HEK293T (cell line): ENCODE data around the gene MGRN1.

ENCODE experiments used
- CTCF ChIA-PET: fragments of 350-600 bp; formaldehyde crosslinking; extraction: SDS; loops from one replicate; lab custom pipeline; 2021; ENCODE audit warnings: antibody characterized with exemption, inconsistent platforms; lab: Yijun Ruan, JAX
- POLR2A ChIA-PET: fragments of 350-600 bp; formaldehyde crosslinking; extraction: SDS; loops from one replicate; lab custom pipeline; 2020; ENCODE audit warnings: antibody characterized with exemption, inconsistent platforms; lab: Yijun Ruan, JAX
- DNase-seq: peaks from one replicate; pipeline ENCODE4 v3.0.0; 2012; ENCODE audit warnings: mixed read lengths; ENCODE audit errors: extremely low spot score
- ARNT ChIP-seq: fragments of 450-650 bp; IDR thresholded peaks from 2 replicates; pipeline ENCODE4 v1.6.1; 2017; ENCODE audit warnings: mild to moderate bottlenecking
- BHLHE40 ChIP-seq: fragments of 450-650 bp; IDR thresholded peaks from 2 replicates; pipeline ENCODE4 v1.6.1; 2016; ENCODE audit warnings: mild to moderate bottlenecking, moderate library complexity, borderline replicate concordance
- CTBP1 ChIP-seq: fragments of 450-650 bp; IDR thresholded peaks from 2 replicates; pipeline ENCODE4 v1.6.1; 2016; ENCODE audit warnings: borderline replicate concordance
- ELF4 ChIP-seq: fragments of 450-650 bp; IDR thresholded peaks from 2 replicates; pipeline ENCODE4 v1.6.1; 2017; ENCODE audit warnings: antibody characterized with exemption
- FOXK2 ChIP-seq: fragments of 450-650 bp; IDR thresholded peaks from 2 replicates; pipeline ENCODE4 v1.6.1; 2016; ENCODE audit warnings: mild to moderate bottlenecking
- FOXM1 ChIP-seq: fragments of 450-650 bp; IDR thresholded peaks from 2 replicates; pipeline ENCODE4 v1.6.1; 2017; ENCODE audit warnings: mild to moderate bottlenecking, borderline replicate concordance
- HDGF ChIP-seq: fragments of 450-650 bp; IDR thresholded peaks from 2 replicates; pipeline ENCODE4 v1.6.1; 2017; ENCODE audit warnings: antibody characterized with exemption, borderline replicate concordance
- L3MBTL2 ChIP-seq: fragments of 450-650 bp; conservative IDR thresholded peaks from 2 replicates; pipeline ENCODE4 v1.6.1; 2016; ENCODE audit warnings: mild to moderate bottlenecking
- LEF1 ChIP-seq: fragments of 450-650 bp; IDR thresholded peaks from 2 replicates; pipeline ENCODE4 v1.6.1; 2017; ENCODE audit warnings: mild to moderate bottlenecking, borderline replicate concordance
- NFRKB ChIP-seq: fragments of 450-650 bp; IDR thresholded peaks from 2 replicates; pipeline ENCODE4 v1.6.1; 2016; ENCODE audit warnings: mild to moderate bottlenecking, moderate library complexity
- PKNOX1 ChIP-seq: fragments of 450-650 bp; IDR thresholded peaks from 2 replicates; pipeline ENCODE4 v1.6.1; 2016
- SP1 ChIP-seq: fragments of 450-650 bp; IDR thresholded peaks from 2 replicates; pipeline ENCODE4 v1.6.1; 2017
- SUZ12 ChIP-seq: fragments of 450-650 bp; IDR thresholded peaks from 2 replicates; pipeline ENCODE4 v1.6.1; 2016; ENCODE audit warnings: mild to moderate bottlenecking
- TARDBP ChIP-seq: fragments of 450-650 bp; IDR thresholded peaks from 2 replicates; pipeline ENCODE4 v1.6.1; 2016
- ZNF384 ChIP-seq: fragments of 450-650 bp; IDR thresholded peaks from 2 replicates; pipeline ENCODE4 v1.6.1; 2016

Gene MGRN1

GRCh38 chr16:4682616-4683254, 58.1 kb downstream of the MGRN1 start:
- TF ChIP-seq BHLHE40, result no peak
- TF ChIP-seq FOXK2, result no peak
- TF ChIP-seq ELF4, result no peak
- TF ChIP-seq ZNF384, result no peak
- TF ChIP-seq SUZ12, result no peak
- no peak for TF ChIP-seq TARDBP
- peak; percentile 64 for DNase-seq
- CTCF ChIA-PET, result interaction anchor here (1.0 to 1.1 kb wide), 2 partner anchors 13 to 24 kb away, joined by 3 read pairs; no protein-coding TSS in a partner anchor
- POLR2A ChIA-PET, result interaction anchor here (1.2 kb wide), 1 partner anchor 11 kb away, joined by 5 read pairs; the partner anchor contains the start of gene NUDT16L1

GRCh38 chr16:4683255-4684057, 58.8 kb downstream of the MGRN1 start:
- ChIA-PET CTCF (interaction anchor here (1.0 to 1.1 kb wide), 2 partner anchors 12 to 23 kb away, joined by 3 read pairs; no protein-coding TSS in a partner anchor), POLR2A (interaction anchor here (1.2 kb wide), 1 partner anchor 10 kb away, joined by 5 read pairs; the partner anchor contains the start of gene NUDT16L1)
- TF ChIP-seq BHLHE40 (no peak), TARDBP (no peak), ZNF384 (no peak), L3MBTL2 (no peak), FOXK2 (no peak), PKNOX1 (no peak), SUZ12 (no peak), NFRKB (no peak), CTBP1 (no peak), ELF4 (no peak), ARNT (no peak), HDGF (no peak), FOXM1 (no peak), LEF1 (no peak), SP1 (no peak)

GRCh38 chr16:4684058-4684715, 59.6 kb downstream of the MGRN1 start:
- no peak for DNase-seq
- ChIA-PET POLR2A (no interaction called here), CTCF (no interaction called here)
- TF ChIP-seq FOXK2, result no peak

More at GRCh38 chr16:4683255-4684057, 58.8 kb downstream of the MGRN1 start:
- DNase-seq, result no peak

GRCh38 chr16:4684763-4685162, 60.1 kb downstream of the MGRN1 start:
- no peak for DNase-seq
- CTCF ChIA-PET, result no interaction called here
- no peak for TF ChIP-seq ZNF384
- TF ChIP-seq L3MBTL2, result no peak
- TF ChIP-seq PKNOX1, result no peak
- no peak for TF ChIP-seq NFRKB
- no peak for TF ChIP-seq ARNT
- no peak for TF ChIP-seq SUZ12
- TF ChIP-seq FOXK2, result no peak
- POLR2A ChIA-PET, result no interaction called here

- POLR2A ChIA-PET, result no interaction called here
- no peak for DNase-seq
- CTCF ChIA-PET, result no interaction called here
- TF ChIP-seq BHLHE40, result no peak
- TF ChIP-seq SUZ12, result no peak
- no peak for TF ChIP-seq FOXM1
- TF ChIP-seq HDGF, result no peak
- TF ChIP-seq LEF1, result no peak
- TF ChIP-seq NFRKB, result no peak
- no peak for TF ChIP-seq TARDBP
- TF ChIP-seq ARNT, result no peak
- TF ChIP-seq CTBP1, result no peak
- TF ChIP-seq FOXK2, result no peak
- no peak for TF ChIP-seq ZNF384
- no peak for TF ChIP-seq L3MBTL2
- no peak for TF ChIP-seq PKNOX1
- no peak for TF ChIP-seq ELF4
- no peak for TF ChIP-seq SP1
These were observed 60.7 kb downstream of the MGRN1 start for GRCh38 chr16:4685292-4685691.
